Measurements from ENCODE around the gene FREY1.
"Not testable (repeated sequence)": the region's sequence is repeated elsewhere in the genome, so short reads cannot be mapped to it uniquely, and the experiment has no call there.

FREY1 gene

GRCh38 chr11:45913942-45914635 is 7.0 kb upstream of the FREY1 start:
- no peak for DNase-seq (ENCODE audit: low read depth)

- DNase-seq (ENCODE audit: low read depth), result no peak
Observed at GRCh38 chr11:45913514-45913913, 6.4 kb upstream of the FREY1 start.

GRCh38 chr11:45910623-45911022 is 3.6 kb upstream of the FREY1 start:
- DNase-seq (ENCODE audit: low read depth), result no peak

- no peak for DNase-seq (ENCODE audit: low read depth)
Observed at GRCh38 chr11:45909594-45910475, 2.8 kb upstream of the FREY1 start.

GRCh38 chr11:45907911-45908370 is 870 bp upstream of the FREY1 start:
- DNase-seq (ENCODE audit: low read depth), result no peak

GRCh38 chr11:45906096-45906682 is 882 bp downstream of the FREY1 start:
- DNase-seq (ENCODE audit: low read depth), result no peak

GRCh38 chr11:45905576-45905975 is 1.5 kb downstream of the FREY1 start:
- not testable (repeated sequence) for DNase-seq (ENCODE audit: low read depth)

- no peak for DNase-seq (ENCODE audit: low read depth)
Observed at GRCh38 chr11:45905095-45905494, 2.0 kb downstream of the FREY1 start.

- no peak for DNase-seq (ENCODE audit: low read depth)
Observed at GRCh38 chr11:45904309-45904915, 2.7 kb downstream of the FREY1 start.

GRCh38 chr11:45902452-45903380 is 4.4 kb downstream of the FREY1 start:
- no peak for DNase-seq (ENCODE audit: low read depth)

- no peak for DNase-seq (ENCODE audit: low read depth)
Observed at GRCh38 chr11:45901626-45902025, 5.4 kb downstream of the FREY1 start.

GRCh38 chr11:45900916-45901617 is 6.0 kb downstream of the FREY1 start:
- DNase-seq (ENCODE audit: low read depth), result no peak

GRCh38 chr11:45900175-45900800 is 6.8 kb downstream of the FREY1 start:
- DNase-seq (ENCODE audit: low read depth), result not testable (repeated sequence)

- peak; percentile 71 for DNase-seq (ENCODE audit: low read depth)
Observed at GRCh38 chr11:45899448-45900174, 7.5 kb downstream of the FREY1 start.

- DNase-seq (ENCODE audit: low read depth), result no peak
Observed at GRCh38 chr11:45899086-45899447, 8.0 kb downstream of the FREY1 start.

GRCh38 chr11:45897556-45897955 is 9.5 kb downstream of the FREY1 start:
- no peak for DNase-seq (ENCODE audit: low read depth)

GRCh38 chr11:45896422-45896984 is 10.6 kb downstream of the FREY1 start:
- DNase-seq (ENCODE audit: low read depth), result no peak

GRCh38 chr11:45895553-45896259 is 11.4 kb downstream of the FREY1 start:
- no peak for DNase-seq (ENCODE audit: low read depth)

Data from HS-5 (cell line).